ENCODE results near the gene RTRAF.

DNA sequence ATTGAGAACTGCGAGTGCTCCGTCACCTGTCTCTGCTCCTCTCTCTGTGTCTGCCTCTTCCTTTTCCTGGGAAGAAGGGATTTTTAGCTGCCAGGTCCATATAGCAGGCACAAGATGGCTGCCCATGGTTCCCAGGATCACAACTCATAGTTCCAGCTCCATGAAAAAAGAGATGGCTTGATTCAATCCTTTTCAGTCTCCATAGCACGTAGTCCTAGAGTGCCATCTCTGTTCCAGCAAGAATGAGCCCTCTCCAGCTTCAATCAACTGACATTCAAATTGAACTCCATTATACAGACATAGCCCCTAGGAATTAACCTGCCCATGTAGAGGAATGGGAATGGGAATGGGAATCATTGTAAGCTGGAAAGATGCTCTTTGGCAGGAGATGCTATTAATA is 34.7 kb upstream of the RTRAF start:
- TF ChIP-seq, protein P1, sequence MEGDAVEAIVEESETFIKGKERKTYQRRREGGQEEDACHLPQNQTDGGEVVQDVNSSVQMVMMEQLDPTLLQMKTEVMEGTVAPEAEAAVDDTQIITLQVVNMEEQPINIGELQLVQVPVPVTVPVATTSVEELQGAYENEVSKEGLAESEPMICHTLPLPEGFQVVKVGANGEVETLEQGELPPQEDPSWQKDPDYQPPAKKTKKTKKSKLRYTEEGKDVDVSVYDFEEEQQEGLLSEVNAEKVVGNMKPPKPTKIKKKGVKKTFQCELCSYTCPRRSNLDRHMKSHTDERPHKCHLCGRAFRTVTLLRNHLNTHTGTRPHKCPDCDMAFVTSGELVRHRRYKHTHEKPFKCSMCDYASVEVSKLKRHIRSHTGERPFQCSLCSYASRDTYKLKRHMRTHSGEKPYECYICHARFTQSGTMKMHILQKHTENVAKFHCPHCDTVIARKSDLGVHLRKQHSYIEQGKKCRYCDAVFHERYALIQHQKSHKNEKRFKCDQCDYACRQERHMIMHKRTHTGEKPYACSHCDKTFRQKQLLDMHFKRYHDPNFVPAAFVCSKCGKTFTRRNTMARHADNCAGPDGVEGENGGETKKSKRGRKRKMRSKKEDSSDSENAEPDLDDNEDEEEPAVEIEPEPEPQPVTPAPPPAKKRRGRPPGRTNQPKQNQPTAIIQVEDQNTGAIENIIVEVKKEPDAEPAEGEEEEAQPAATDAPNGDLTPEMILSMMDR (IDR thresholded peaks at IDR 0.05): peak; percentile 9
- no peak for TF ChIP-seq EZH2 (IDR thresholded peaks at IDR 0.05; ENCODE audit: borderline replicate concordance, insufficient read depth, low read depth, low read length, poor library complexity, severe bottlenecking)
